Loucy (cell line): Measurements from ENCODE around the gene GOSR1.

Experiments used
- H2AFZ ChIP-seq: fragments of 200-600 bp; sonication (generic); 2 replicates; pipeline ENCODE4 v1.6.0; 2016; ENCODE audit warnings: antibody characterized with exemption, mild to moderate bottlenecking, low read length, moderate library complexity
- H3F3A ChIP-seq: fragments of 200-600 bp; 2 replicates; pipeline ENCODE4 v1.6.0; 2016; ENCODE audit warnings: antibody characterized with exemption, low read depth, mild to moderate bottlenecking
- H3K27me3 ChIP-seq: fragments of 200-600 bp; sonication (generic); 2 replicates; pipeline ENCODE4 v1.6.1; 2014; ENCODE audit warnings: low read length, mild to moderate bottlenecking; ENCODE audit not compliant: insufficient read depth, poor library complexity, severe bottlenecking
- H3K36me3 ChIP-seq: fragments of 200-600 bp; sonication (generic); 2 replicates; pipeline ENCODE4 v1.6.1; 2016; ENCODE audit warnings: low read length; ENCODE audit not compliant: insufficient read depth
- H3K4me1 ChIP-seq: fragments of 200-600 bp; sonication (generic); 2 replicates; pipeline ENCODE4 v1.5.1; 2014; ENCODE audit warnings: low read length, mild to moderate bottlenecking; ENCODE audit not compliant: insufficient read depth, poor library complexity, severe bottlenecking
- H3K4me2 ChIP-seq: fragments of 200-600 bp; sonication (generic); 2 replicates; pipeline ENCODE4 v1.6.0; 2014; ENCODE audit warnings: antibody characterized with exemption, low read length, low read depth, mild to moderate bottlenecking; ENCODE audit not compliant: poor library complexity, severe bottlenecking
- H3K4me3 ChIP-seq: fragments of 200-600 bp; sonication (generic); 2 replicates; pipeline ENCODE4 v1.5.1; 2014; ENCODE audit warnings: low read length, mild to moderate bottlenecking, mixed read lengths; ENCODE audit not compliant: poor library complexity, severe bottlenecking
- H3K79me2 ChIP-seq: fragments of 200-600 bp; sonication (generic); 2 replicates; pipeline ENCODE4 v1.6.1; 2014; ENCODE audit warnings: low read length; ENCODE audit not compliant: insufficient read depth
- H3K9ac ChIP-seq: fragments of 200-600 bp; sonication (generic); 2 replicates; pipeline ENCODE4 v1.6.0; 2014; ENCODE audit warnings: mild to moderate bottlenecking, low read depth, low read length, moderate library complexity; ENCODE audit not compliant: poor library complexity, severe bottlenecking
- H3K9me2 ChIP-seq: fragments of 200-600 bp; sonication (generic); replicated peaks from 2 replicates; pipeline ENCODE4 v1.6.1; 2016; ENCODE audit warnings: low read depth, low read length, mixed read lengths
- H3K9me3 ChIP-seq: fragments of 200-600 bp; sonication (generic); 2 replicates; pipeline ENCODE4 v1.6.1; 2014; ENCODE audit warnings: mild to moderate bottlenecking, antibody characterized with exemption, low read length, low read depth; ENCODE audit not compliant: insufficient read depth
- H4K20me1 ChIP-seq: fragments of 200-600 bp; sonication (generic); 2 replicates; pipeline ENCODE4 v1.6.0; 2014; ENCODE audit warnings: antibody characterized with exemption, low read length, mild to moderate bottlenecking; ENCODE audit not compliant: insufficient read depth, poor library complexity, severe bottlenecking
- CTCF ChIP-seq: fragments of 200-600 bp; sonication (generic); conservative IDR thresholded peaks from 2 replicates; pipeline ENCODE4 v1.5.1; 2014; ENCODE audit warnings: mild to moderate bottlenecking, antibody characterized with exemption, low read length
- EZH2phosphoT487 ChIP-seq: fragments of 200-600 bp; IDR thresholded peaks from 2 replicates; pipeline ENCODE4 v1.6.1; 2018; ENCODE audit warnings: antibody characterized with exemption, mild to moderate bottlenecking, moderate library complexity, borderline replicate concordance

The GOSR1 gene

GRCh38 chr17:30555942-30556341 is 78.7 kb downstream of the GOSR1 start:
- Histone ChIP-seq H3K4me1 (peaks cover 6% of the 10 kb centered on the region), H3K4me2 (no peak overlapping the region)

GRCh38 chr17:30556374-30557332 is 79.4 kb downstream of the GOSR1 start:
- no peaks in the 10 kb centered on the region for H3K79me2 ChIP-seq
- no peak overlapping the region for H3K9ac ChIP-seq

More at GRCh38 chr17:30555942-30556341, 78.7 kb downstream of the GOSR1 start:
- Histone ChIP-seq H2AFZ (no peak overlapping the region), H3K27me3 (no peaks in the 10 kb centered on the region), H3K79me2 (no peaks in the 10 kb centered on the region), H3K36me3 (no peaks in the 10 kb centered on the region), H3K9ac (no peak overlapping the region), H3K9me2 (no peaks in the 10 kb centered on the region), H3F3A (no peaks in the 10 kb centered on the region), H3K4me3 (no peak overlapping the region), H3K9me3 (no peaks in the 10 kb centered on the region), H4K20me1 (no peaks in the 10 kb centered on the region)
- TF ChIP-seq EZH2phosphoT487 (no peak), CTCF (no peak)

GRCh38 chr17:30557916-30558685 is 80.9 kb downstream of the GOSR1 start:
- Histone ChIP-seq H3K4me1 (no peaks in the 10 kb centered on the region), H3F3A (no peaks in the 10 kb centered on the region), H3K9me2 (no peaks in the 10 kb centered on the region), H3K4me2 (no peak overlapping the region), H3K27me3 (no peaks in the 10 kb centered on the region), H4K20me1 (no peaks in the 10 kb centered on the region), H3K9ac (no peak overlapping the region), H3K79me2 (no peaks in the 10 kb centered on the region), H3K36me3 (no peaks in the 10 kb centered on the region), H3K9me3 (no peaks in the 10 kb centered on the region), H3K4me3 (no peak overlapping the region), H2AFZ (no peak overlapping the region)
- TF ChIP-seq EZH2phosphoT487, result no peak
- no peak for TF ChIP-seq CTCF

More at GRCh38 chr17:30556374-30557332, 79.4 kb downstream of the GOSR1 start:
- no peaks in the 10 kb centered on the region for H3K9me2 ChIP-seq
- H3K36me3 ChIP-seq, result no peaks in the 10 kb centered on the region
- no peaks in the 10 kb centered on the region for H4K20me1 ChIP-seq
- H3K4me1 ChIP-seq, result no peaks in the 10 kb centered on the region
- no peak overlapping the region for H2AFZ ChIP-seq
- no peaks in the 10 kb centered on the region for H3K9me3 ChIP-seq
- H3K4me3 ChIP-seq, result no peak overlapping the region
- TF ChIP-seq CTCF (no peak), EZH2phosphoT487 (no peak)
- H3F3A ChIP-seq, result no peaks in the 10 kb centered on the region
- H3K27me3 ChIP-seq, result no peaks in the 10 kb centered on the region
- no peak overlapping the region for H3K4me2 ChIP-seq
